Activated CD8-positive, alpha-beta memory T cell treated with anti-CD3 and anti-CD28 coated beads for 1 hour (primary cell): ENCODE results near the gene ATAD2B.
"Not testable (repeated sequence)": the region's sequence is repeated elsewhere in the genome, so short reads cannot be mapped to it uniquely, and the experiment has no call there.

Experiments
- DNase-seq, 2 donors: peaks; one replicate each; pipeline ENCODE4 v3.0.0-alpha.2; 2020; ENCODE audit warnings: low read depth in 1 of 2; ENCODE audit errors: extremely low read depth in 1 of 2

ATAD2B gene

DNA sequence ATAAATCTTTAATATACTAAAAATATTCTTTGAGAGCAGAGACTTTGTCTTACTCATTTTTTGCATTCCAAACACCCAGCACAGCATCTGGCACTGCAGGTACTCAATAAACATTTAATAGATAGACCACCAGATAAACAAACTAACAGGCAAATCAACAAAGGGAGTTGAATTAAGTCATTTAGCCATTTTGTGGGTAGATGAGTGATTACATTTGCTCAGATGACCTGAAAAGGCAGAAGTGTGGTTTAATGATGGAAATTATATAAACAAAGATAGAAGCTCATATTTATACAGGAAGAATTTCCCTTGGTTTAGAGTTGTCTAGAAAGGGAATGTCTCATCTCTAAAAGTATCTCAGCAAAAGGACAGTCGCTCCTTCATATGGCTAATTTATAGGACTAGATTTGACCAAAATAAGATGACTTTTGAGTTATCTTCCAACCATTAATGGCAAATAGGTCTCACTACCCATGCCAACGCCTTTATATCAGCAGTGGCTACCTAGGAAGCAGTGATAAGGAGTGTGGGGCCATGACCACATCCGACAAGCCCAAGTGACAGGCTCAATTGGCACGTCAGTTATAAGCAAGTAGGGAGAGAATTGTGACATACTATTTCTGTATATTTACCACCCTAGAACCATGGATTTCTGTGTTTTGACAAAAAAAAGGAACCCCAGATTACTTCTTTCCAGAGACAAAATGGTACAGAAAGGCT lies 173.5 kb downstream of the ATAD2B start:
- DNase-seq: no peak

DNA sequence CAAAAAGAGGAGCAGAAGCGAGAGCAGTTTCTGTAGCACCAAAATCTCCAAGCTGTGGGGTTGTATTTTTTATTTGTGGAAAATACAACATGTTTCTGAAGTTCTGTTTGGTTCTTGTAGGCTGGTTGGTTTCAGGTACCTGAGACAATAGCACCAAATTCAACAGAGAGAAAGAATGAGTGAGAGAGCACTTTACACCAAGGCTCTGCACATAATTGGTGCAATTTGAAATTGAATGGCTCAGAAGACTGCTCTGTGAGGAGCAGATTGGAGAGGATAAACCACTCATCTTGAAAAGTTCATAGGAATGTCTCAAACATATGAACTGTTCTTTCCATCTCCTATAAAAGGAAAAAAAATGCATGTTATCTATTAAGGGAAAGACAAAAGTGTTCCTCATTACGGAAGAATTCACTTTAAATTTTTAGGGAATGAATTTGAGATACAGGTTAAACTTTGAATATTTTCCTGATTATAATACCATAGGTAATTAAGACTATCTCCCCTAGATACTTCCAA lies 175.1 kb downstream of the ATAD2B start:
- no peak for DNase-seq

DNA sequence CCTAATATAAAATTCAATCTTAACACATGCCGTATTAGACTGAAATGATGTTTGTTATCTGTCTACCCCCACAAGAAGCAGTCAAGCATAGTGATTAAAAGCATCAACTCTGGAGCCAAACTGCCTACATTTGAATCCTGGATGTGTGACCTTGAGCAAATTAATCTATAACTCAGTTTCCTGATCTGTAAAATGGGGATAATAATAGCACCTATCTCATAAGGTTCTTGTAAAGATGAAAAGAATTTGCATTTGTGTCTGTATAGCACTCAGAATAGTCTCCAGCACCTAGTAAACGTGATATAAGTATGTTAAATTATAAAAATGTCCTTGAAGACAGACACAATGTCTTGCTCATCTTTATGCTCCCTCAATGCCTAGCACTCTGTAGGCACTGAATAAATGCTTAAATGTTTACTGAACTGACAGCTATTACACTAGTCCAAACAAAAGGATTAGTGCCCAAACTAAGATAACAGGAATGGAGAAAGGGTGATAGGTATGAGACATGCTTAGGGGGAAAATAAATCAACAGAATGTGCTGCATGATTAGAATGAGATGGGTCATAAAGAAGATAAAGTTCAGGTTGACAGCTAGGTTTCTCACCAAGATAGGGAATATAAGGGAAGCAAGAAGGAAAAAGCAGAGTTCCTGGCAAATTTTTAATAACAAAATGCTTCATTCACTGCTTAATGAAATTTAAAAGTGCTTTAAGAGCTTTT lies 180.6 kb downstream of the ATAD2B start:
- DNase-seq: no peak

DNA sequence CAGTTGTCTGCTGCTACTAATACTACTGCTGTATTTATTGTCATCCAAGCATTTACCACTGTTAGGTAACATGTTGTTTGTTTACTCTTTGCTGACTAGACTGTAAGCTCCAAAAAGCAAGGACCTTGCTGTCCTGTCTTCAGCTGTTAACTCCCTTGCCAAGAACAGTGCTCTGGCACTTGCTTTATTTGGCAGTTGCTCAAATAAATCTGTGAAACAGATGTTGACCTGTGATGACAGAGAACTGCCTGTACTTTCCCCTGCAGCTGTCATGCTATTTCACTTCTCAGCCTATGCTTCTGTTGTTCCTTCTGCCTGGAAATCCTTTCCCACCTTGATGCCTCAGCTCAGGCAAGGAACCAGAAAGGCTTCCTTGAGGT lies 181.2 kb downstream of the ATAD2B start:
- no peak for DNase-seq

DNA sequence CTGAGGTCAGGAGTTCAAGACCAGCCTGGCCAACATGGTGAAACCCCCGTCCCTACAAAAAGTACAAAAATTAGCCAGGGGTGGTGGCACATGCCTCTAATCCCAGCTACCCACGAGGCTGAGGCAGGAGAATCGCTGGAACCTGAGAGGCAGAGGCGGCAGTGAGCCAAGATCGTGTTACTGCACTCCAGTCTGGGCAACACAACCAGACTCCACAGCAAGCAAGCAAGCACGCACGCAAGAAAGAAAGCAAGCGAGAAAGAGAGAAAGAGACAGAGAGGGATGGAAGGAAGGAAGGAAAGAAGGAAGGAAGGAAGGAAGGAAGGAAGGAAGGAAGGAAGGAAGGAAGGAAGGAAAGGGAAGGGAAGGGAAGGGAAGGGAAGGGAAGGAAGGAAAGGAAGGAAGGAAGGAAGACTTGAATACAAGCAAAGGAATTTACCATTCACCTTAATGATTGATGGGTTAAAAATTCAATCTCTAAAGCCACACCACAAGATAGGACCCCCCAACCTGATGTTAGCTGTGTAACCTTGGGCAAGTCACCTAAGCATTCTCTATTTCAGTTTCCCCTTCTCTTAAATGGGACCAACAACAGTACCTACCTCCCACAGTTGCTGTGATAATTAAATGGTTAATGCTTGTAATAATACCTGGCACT lies 181.7 kb downstream of the ATAD2B start:
- DNase-seq: no peak

DNA sequence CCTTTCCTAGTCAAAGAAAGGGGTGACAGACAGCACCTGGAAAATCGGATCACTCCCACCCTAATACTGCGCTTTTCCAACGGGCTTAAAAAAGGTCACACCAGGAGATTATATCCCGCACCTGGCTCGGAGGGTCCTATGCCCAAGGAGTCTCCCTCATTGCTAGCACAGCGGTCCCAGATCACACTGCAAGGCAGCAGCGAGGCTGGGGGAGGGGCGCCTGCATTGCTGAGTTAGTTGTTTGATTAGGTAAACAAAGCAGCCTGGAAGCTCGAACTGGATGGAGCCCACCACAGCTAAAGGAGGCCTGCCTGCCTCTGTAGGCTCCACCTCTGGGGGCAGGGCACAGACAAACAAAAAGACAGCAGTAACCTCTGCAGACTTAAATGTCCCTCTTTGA lies 190.1 kb downstream of the ATAD2B start:
- not testable (repeated sequence) for DNase-seq

DNA sequence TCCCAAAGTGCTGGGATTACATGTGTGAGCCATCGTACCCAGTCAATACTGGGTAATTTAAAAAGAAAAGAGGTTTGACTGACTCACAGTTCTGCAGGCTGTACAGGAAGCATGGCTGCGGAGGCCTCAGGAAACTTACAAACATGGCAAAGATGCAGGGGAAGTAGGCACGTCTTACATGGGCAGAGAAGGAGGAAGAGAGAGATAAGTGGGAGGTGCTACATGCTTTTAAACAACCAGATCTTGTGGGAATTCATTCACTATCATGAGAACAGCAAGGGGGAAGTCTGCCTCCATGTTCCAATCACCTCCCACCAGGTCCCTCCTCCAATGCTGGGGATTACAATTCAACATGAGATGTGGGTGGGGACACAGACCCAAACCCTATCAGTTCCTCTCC lies 192.5 kb downstream of the ATAD2B start:
- DNase-seq: no peak

DNA sequence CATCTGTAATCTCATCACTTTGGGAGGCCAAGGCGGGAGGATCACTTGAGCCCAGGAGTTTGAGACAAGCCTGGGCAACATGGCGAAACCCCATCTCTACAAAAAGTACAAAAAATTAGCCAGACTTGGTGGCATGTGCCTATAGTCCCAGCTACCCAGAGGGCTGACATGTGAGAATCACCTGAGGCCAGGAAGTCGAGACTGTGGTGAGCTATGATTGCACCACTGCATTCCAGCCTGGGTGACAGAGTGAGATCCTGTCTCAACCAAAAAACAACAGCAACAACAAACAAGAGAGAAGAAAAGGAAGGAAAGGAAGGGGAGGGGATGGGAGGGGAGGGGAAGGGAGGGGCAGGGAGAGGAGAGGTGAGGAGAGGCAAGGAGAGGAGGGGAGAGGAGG lies 203.9 kb downstream of the ATAD2B start:
- not testable (repeated sequence) for DNase-seq

DNA sequence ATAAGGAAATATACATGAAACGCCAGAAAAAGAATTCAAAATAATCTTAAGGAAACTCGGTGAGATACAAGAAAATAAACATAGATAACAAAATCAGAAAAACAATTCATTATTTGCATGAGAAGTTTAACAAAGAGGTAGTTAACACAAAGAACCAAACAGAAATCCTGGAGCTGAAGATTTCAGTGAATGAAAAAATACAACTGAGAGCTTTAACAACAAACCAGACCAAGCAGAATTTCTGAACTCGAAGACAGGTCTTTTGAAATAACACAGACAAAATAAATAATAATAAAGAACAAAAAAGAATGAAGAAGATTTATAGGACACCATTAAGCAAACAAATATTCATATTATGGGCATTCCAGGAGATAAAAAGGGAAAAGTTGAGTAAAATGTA lies 204.7 kb downstream of the ATAD2B start:
- DNase-seq: no peak

DNA sequence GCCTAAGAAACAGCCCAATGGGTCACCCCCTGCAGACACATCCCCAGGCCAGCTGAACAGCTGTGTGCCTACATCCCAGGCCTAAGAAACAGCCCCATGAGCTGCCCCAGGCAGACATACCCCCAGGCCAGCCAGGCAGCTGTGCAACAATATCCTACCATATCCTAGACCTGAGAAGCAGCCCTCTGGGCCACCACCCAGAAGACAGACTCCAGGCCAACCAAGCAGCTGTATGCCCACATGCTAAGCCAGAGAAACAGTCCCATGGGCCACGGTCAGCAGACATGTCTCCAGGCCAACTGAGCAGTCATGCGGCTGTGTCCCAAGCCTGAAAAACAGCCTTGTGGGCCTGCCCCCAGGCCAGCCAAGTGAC lies 205.5 kb downstream of the ATAD2B start:
- no peak for DNase-seq

DNA sequence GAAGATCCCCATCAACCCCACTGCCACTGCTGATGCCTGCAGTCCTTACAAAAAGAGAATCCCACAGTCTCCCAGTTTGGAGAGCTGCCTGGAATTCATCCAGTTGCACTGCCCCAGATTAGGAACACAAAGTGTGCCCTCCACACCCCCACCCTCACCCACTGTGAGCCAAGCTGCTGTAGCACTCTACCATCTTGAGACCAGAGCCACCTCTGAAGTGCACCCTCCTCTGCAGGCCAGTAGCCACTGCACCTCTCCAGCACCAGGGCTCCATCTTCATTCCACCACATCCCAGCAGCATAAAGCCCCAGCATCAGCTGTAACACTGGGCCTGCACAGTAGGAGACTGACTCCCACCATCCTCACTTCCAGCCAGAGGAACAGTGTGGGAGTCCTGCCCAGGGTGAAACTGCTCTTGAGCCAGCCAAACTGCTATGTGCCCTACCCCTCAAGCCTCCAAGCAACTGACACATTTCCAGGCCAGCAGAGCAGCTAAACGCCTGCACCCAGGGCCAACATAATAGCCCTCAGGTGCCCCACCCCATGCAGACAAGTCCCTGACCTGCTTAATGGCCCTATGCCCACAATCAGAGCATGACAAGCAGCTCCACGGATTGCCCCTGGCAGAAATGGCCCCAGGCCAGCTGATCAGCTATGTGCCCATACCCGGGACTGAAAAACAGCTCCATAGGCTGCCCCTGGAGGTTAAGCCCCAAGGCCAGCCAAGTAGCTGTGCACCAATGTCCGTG lies 206.0 kb downstream of the ATAD2B start:
- DNase-seq: no peak

DNA sequence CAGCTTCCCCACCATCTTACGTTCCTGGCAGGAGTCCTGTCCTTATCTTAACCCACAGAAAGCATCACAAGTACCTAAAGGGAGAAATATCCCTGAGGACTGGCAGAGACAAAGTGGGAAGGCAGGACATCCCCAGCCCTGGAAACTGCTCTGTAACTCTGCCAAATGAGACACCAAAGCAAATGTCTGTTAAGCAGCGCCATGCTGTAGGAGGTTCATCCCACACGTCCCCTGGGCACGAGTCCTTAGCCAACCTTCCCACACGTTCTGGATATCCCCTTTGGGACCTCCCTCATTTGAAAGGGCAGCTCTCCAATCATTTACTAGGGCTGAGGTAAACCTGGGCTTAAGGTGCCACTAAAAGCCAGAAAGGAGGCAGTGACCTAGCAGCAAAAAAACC lies 207.2 kb downstream of the ATAD2B start:
- no peak for DNase-seq

DNA sequence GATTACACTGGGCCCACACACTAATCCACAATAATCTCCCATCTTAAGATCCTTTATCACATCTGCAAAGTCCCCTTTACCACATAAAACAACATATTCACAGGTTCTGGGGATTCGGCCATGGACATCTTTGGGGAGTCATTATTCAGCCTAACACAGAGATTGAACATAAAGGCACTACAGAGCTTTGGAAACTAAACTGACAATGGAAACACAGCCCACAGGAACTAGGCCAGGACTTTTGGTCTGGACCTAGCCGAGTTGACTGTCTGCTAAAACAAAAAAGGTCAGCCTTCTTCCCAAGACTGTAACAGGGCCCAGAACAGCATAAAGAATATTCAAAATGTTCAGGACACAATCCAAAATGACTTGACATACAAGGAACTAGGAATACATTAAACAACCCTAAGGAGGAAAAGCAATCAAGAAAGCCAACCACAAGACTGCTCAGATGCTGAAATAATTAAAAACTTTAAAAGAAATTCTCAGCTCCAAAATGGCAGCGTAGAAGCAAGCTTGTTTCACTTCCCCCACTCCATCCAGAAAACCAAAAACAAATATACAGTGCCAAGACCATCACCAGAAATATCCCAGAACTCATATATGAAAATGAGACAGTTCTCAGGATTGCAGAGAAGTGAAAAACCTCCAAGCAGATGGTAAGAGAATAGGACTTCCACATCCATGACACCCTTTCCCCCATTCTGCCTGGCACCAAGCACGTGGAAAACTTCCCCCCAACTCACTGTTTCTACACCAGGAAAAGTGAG lies 207.8 kb downstream of the ATAD2B start:
- DNase-seq: no peak

DNA sequence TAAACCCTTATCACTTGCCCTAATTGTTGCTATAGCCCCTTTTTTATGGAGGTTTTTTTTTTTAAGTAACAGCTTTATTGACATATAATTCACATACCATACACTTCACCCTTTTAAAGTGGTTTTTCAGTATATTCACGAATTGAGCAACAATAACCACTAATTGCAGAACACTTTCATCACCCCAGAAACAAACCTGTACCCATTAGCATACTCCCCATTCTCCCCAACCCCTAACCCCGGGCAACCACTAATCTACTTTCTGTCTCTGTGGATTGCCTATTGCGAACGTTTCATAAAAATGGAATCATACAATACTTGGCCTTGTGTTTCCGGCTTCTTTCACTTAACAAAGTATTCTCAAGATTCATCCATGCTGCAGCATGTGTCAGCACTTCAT lies 213.6 kb downstream of the ATAD2B start:
- DNase-seq: no peak

DNA sequence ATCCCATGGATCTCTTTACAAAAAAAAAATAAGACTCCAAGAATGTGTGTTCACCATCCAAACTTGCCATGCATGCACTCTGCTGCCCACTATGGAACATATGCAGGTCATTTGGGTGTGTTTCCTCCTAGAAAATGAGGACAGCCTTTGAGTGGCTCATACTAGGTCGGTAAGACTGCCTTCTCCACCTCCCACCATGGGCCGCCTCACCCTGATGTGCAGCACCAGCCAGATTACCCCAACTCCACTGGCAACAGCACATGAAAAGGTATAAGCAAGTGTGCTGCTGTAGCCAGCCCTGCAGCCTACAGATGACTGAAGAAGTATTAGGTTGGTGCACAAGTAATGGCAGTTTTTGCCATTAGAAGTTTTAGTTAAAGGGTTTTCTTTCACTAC lies 214.2 kb downstream of the ATAD2B start:
- DNase-seq: no peak

DNA sequence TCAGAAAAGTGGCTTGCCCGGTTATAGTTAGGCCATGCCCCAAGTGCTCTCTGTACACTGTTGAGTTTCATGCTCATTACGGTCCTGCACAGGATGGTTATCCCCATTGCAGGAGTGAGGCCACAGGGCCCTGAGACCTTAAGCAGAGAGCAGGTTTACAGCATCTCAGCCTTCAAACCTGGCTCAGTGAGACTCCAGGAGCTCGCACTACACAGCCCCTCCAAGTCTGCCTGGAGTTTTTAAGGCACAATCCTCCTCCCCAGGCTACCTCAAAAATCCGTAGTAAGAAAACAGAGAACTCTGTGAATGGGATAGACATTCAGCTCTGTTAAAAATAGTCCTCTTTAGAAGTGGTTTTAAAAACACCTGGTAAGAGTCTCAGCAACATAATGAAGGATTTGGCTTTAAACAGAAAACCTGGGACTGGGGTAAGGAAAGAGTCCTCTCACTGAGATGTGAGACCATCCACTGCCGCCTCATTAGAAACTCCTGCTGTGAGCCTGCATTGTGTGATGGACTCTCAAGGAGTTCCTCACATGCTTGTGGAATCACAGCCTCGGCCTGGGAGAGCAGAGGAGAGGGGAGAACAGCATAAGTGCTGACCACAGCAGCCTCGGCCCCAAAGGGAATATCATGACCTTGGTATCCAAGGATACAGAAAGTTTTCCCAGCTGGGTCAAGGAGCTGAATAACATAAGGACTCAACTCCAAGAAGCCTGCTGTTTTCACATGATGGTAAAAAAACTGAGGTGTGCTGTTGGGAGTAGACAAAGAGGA lies 214.8 kb downstream of the ATAD2B start:
- DNase-seq: no peak

DNA sequence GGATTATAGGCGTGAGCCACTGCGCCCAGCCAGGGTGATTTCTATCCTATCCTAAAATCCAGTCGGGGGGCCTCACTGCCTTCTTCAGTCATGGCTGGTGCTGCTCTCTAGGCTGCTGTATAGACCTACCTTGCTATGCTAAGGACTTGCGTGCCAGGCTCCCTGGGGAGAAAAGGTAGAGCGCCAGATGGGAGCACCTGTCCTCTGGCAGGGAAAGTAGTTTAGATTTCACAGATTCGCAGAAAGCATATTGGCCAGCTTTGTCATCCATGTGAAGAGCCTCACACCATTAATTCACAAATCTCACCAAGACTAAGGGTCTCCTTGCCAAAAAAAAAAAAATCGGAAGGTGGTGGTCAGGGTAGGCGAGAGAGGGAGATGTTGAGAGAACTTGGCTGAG lies 217.6 kb downstream of the ATAD2B start:
- no peak for DNase-seq

DNA sequence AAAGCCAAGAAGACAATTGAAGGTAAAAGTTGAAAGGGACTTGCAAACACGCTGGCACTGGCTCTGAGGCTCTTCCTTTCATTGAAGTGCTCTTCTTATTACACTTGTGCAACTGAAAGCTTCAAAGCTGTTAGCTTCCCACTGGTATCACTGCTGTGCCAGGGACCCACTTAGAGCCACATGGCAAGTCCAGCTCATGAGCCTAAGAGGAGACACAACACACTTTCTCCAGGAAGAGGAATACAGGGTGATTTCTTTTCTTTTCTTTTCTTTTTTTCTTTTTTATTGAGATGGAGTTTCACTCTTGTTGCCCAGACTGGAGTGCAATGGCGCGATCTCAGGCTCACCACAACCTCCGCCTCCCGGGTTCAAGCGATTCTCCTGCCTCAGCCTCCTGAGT lies 218.2 kb downstream of the ATAD2B start:
- no peak for DNase-seq

DNA sequence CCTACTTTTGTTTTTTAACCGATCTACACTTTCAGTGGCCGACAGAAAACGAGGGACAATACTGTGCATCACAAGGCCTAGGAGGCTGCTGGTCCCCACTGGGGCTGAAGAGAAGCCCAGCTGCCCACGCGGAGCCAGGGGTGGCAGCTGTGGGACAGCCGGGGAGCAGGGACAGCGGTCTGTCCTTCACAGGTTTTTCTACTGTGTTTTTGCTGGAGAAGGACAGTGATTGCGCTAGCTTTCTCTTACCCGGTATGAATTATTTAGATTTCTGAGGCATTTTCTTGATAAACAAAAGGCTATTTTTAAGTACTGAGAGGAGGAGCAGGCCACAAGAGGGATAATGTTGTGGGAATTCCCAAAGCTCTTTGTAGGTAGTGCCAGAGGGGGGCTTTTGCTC lies 219.8 kb downstream of the ATAD2B start:
- DNase-seq: no peak

DNA sequence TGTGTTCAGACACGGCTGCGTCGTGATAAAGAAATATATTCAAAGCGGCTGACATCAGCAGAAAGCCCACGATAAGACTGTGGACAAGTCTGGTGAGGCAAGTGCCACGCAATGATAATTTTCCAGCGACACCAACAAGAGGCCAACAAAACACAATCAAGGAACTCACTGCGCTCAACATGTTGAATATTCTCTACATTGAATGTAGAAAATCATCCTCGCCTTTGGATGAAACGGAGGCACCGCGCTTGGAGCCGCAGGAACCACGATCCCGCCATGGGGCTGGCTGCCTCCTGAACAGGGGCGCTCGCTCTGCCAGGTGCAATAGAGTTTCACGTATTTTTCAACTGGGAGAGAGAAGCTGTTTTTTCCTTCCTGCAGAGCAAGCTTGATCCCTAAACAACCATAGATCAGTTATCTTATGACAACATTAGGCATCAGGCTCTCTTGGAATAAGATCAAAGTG lies 220.3 kb downstream of the ATAD2B start:
- DNase-seq: no peak
